GM23338 (cell line): Measurements from ENCODE around the gene TPRX1.

ENCODE experiments used
- EZH2 ChIP-seq: fragments of 200-600 bp; sonication (generic); IDR thresholded peaks from one replicate; pipeline ENCODE4 v1.8.0; 2017; ENCODE audit warnings: antibody characterized with exemption, mild to moderate bottlenecking, low read depth; ENCODE audit not compliant: unreplicated experiment
- EZH2phosphoT487 ChIP-seq: fragments of 200-600 bp; sonication (generic); IDR thresholded peaks from one replicate; pipeline ENCODE4 v1.8.1; 2018; ENCODE audit warnings: antibody characterized with exemption; ENCODE audit not compliant: unreplicated experiment
- NANOG ChIP-seq: IDR thresholded peaks from 2 replicates; pipeline ENCODE4 v1.6.1; 2016; ENCODE audit warnings: antibody characterized with exemption, borderline replicate concordance
- POLR2AphosphoS5 ChIP-seq: IDR thresholded peaks from 2 replicates; pipeline ENCODE4 v1.6.1; 2016; ENCODE audit warnings: antibody characterized with exemption, low read depth
- STAT1 ChIP-seq: IDR thresholded peaks from one replicate; pipeline ENCODE4 v1.6.1; 2016; ENCODE audit warnings: antibody characterized with exemption; ENCODE audit not compliant: unreplicated experiment
- TF ChIP-seq, protein P1 (sequence below), 2 experiments: fragments of 200-600 bp in 1 of 2; sonication (generic) in 1 of 2; conservative IDR thresholded peaks; 2 replicates each; pipeline versions ENCODE4 v1.5.1 to v1.6.1; 2016 to 2017; ENCODE audit warnings: antibody characterized with exemption in 2 of 2, low read depth in 2 of 2, mild to moderate bottlenecking in 2 of 2, moderate library complexity in 1 of 2

DNA sequence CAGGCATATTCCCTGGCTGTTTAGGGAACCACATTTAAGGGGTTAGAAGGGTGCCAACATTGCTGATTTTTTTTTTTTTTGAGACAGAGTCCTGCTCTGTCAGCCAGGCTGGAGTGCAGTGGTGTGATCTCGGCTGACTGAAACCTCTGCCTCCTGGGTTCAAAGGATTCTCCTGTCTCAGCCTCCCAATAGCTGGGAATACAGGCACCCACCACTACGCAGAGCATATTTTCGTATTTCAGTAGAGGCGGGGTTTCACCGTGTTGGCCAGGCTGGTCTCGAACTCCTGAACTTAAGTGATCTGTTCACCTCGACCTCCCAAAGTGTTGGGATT lies 9.6 kb upstream of the TPRX1 start:
- no peak for TF ChIP-seq STAT1
- TF ChIP-seq, protein P1, sequence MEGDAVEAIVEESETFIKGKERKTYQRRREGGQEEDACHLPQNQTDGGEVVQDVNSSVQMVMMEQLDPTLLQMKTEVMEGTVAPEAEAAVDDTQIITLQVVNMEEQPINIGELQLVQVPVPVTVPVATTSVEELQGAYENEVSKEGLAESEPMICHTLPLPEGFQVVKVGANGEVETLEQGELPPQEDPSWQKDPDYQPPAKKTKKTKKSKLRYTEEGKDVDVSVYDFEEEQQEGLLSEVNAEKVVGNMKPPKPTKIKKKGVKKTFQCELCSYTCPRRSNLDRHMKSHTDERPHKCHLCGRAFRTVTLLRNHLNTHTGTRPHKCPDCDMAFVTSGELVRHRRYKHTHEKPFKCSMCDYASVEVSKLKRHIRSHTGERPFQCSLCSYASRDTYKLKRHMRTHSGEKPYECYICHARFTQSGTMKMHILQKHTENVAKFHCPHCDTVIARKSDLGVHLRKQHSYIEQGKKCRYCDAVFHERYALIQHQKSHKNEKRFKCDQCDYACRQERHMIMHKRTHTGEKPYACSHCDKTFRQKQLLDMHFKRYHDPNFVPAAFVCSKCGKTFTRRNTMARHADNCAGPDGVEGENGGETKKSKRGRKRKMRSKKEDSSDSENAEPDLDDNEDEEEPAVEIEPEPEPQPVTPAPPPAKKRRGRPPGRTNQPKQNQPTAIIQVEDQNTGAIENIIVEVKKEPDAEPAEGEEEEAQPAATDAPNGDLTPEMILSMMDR (conservative IDR thresholded peaks at IDR 0.05; ENCODE audit: low read depth in 2 of 2), result no peak
- TF ChIP-seq EZH2, result no peak
- TF ChIP-seq NANOG, result no peak
- no peak for TF ChIP-seq POLR2AphosphoS5
- no peak for TF ChIP-seq EZH2phosphoT487
